ENCODE data around the gene CASP5. TPM values are rescaled to one million over a fixed set of nuclear protein-coding genes. Genes with fewer than 3 reads are reported as not detected.

The CASP5 gene
- polyA plus RNA-seq, 1 donor (not counting 4 experiments of a cell fraction or from before 2014, with no cell fraction given) = not detected

- H3K9ac ChIP-seq (ENCODE audit: control insufficient read depth, extremely low read depth, insufficient read depth, low read length) = no peak overlapping the region
- no peaks in the 10 kb centered on the region for H3K4me1 ChIP-seq (ENCODE audit: control insufficient read depth, extremely low read depth, insufficient read depth, low read length)
- no peak overlapping the region for H3K4me3 ChIP-seq (ENCODE audit: control insufficient read depth in 2 of 3, extremely low read depth in 1 of 3, insufficient read depth in 2 of 3, low read depth in 1 of 3, low read length in 3 of 3)
- dilution Hi-C loops (cut with MboI; ENCODE audit: extremely low pct_ligation_motif_present, low sequenced_read_pairs) = no loop called here
- no peaks in the 10 kb centered on the region for H3K27me3 ChIP-seq (ENCODE audit: control insufficient read depth, extremely low read depth, insufficient read depth, low read length)
- no peak for TF ChIP-seq CTCF (optimal IDR thresholded peaks at IDR 0.05 in 1 of 3, IDR thresholded peaks at IDR 0.05 in 1 of 3, conservative IDR thresholded peaks at IDR 0.05 in 1 of 3; ENCODE audit: extremely low read depth in 1 of 3, insufficient read depth in 2 of 3, low read length in 3 of 3)
- TF ChIP-seq EZH2 (IDR thresholded peaks at IDR 0.05; ENCODE audit: low read length) = no peak
- H3K79me2 ChIP-seq (ENCODE audit: control insufficient read depth, insufficient read depth, low read length) = no peaks in the 10 kb centered on the region
- no peak overlapping the region for H2AFZ ChIP-seq (ENCODE audit: control insufficient read depth, low read length)
- no peak overlapping the region for H3K27ac ChIP-seq (ENCODE audit: control insufficient read depth, insufficient read depth, low read length)
- no peaks in the 10 kb centered on the region for H4K20me1 ChIP-seq (ENCODE audit: control insufficient read depth, extremely low read depth, insufficient read depth, low read length)
- DNase-seq (ENCODE audit: low read depth, low spot score) (no peak), FAIRE-seq (no peak)
- no peaks in the 10 kb centered on the region for H3K9me1 ChIP-seq (ENCODE audit: control insufficient read depth, extremely low read depth, insufficient read depth, low read length)
- H3K4me2 ChIP-seq (ENCODE audit: control insufficient read depth, extremely low read depth, insufficient read depth, low read depth, low read length) = no peak overlapping the region
- no peaks in the 10 kb centered on the region for H3K9me3 ChIP-seq (ENCODE audit: control insufficient read depth, low read depth, low read length)
- no peaks in the 10 kb centered on the region for H3K36me3 ChIP-seq (ENCODE audit: control insufficient read depth in 2 of 2, extremely low read depth in 1 of 2, insufficient read depth in 2 of 2, low read length in 2 of 2)
These were observed 30.2 kb downstream of the CASP5 start for GRCh38 chr11:104992781-104993180.

- no peak for TF ChIP-seq CTCF (optimal IDR thresholded peaks at IDR 0.05 in 1 of 3, IDR thresholded peaks at IDR 0.05 in 1 of 3, conservative IDR thresholded peaks at IDR 0.05 in 1 of 3; ENCODE audit: extremely low read depth in 1 of 3, insufficient read depth in 2 of 3, low read length in 3 of 3)
- no peak for TF ChIP-seq EZH2 (IDR thresholded peaks at IDR 0.05; ENCODE audit: low read length)
- Histone ChIP-seq H3K27ac (ENCODE audit: control insufficient read depth, insufficient read depth, low read length) (no peak overlapping the region), H3K79me2 (ENCODE audit: control insufficient read depth, insufficient read depth, low read length) (no peaks in the 10 kb centered on the region), H3K27me3 (ENCODE audit: control insufficient read depth, extremely low read depth, insufficient read depth, low read length) (no peaks in the 10 kb centered on the region), H3K4me3 (ENCODE audit: control insufficient read depth in 2 of 3, extremely low read depth in 1 of 3, insufficient read depth in 2 of 3, low read depth in 1 of 3, low read length in 3 of 3) (no peak overlapping the region), H3K9me3 (ENCODE audit: control insufficient read depth, low read depth, low read length) (no peaks in the 10 kb centered on the region), H2AFZ (ENCODE audit: control insufficient read depth, low read length) (no peak overlapping the region), H3K9ac (ENCODE audit: control insufficient read depth, extremely low read depth, insufficient read depth, low read length) (no peak overlapping the region), H4K20me1 (ENCODE audit: control insufficient read depth, extremely low read depth, insufficient read depth, low read length) (no peaks in the 10 kb centered on the region), H3K36me3 (ENCODE audit: control insufficient read depth in 2 of 2, extremely low read depth in 1 of 2, insufficient read depth in 2 of 2, low read length in 2 of 2) (no peaks in the 10 kb centered on the region), H3K9me1 (ENCODE audit: control insufficient read depth, extremely low read depth, insufficient read depth, low read length) (no peaks in the 10 kb centered on the region), H3K4me1 (ENCODE audit: control insufficient read depth, extremely low read depth, insufficient read depth, low read length) (no peaks in the 10 kb centered on the region), H3K4me2 (ENCODE audit: control insufficient read depth, extremely low read depth, insufficient read depth, low read depth, low read length) (no peak overlapping the region)
- FAIRE-seq (no peak), DNase-seq (ENCODE audit: low read depth, low spot score) (no peak)
- dilution Hi-C loops (cut with MboI; ENCODE audit: extremely low pct_ligation_motif_present, low sequenced_read_pairs) = no loop called here
These were observed 31.0 kb downstream of the CASP5 start for GRCh38 chr11:104991994-104992393.

All from keratinocyte (primary cell).